ENCODE data around the gene THBS2. TPM values are rescaled to one million over a fixed set of nuclear protein-coding genes. Genes with fewer than 3 reads are reported as not detected.
A peak's percentile ranks its signal among the peaks of the same experiment; 100 is the strongest.

Gene THBS2
- total and polyA plus RNA-seq, 2 of the 8 experiments (the other 6 are each of a cell fraction or from before 2014, with no cell fraction given): 11.0 to 22.5 TPM

DNA sequence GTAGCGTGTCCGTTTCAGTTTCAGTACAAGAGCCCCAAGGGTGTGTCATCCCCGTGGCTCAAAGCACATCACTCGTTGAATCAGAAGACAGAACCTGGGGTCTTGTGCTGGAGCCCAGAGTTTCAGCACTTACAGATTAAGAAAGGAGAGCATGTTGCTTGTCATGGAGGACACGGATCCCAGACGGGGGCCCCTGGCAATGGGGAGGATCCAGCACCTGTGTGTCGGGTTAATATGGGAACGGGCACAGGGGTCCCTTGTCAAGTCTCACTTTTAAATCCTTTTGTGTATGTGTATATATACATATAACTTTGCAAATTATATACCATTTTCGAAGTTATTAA is 23.4 kb downstream of the THBS2 start:
- Histone ChIP-seq H3K56ac (replicated peaks; ENCODE audit: insufficient read length, low read depth, low read length) (no peak overlapping the region), H3K79me2 (ENCODE audit: control insufficient read depth in 1 of 2, insufficient read depth in 2 of 2, low read length in 2 of 2) (no peaks in the 10 kb centered on the region), H3K14ac (ENCODE audit: insufficient read length) (no peak overlapping the region), H2BK5ac (ENCODE audit: low read depth, low read length) (no peak overlapping the region), H3K4me3 (ENCODE audit: extremely low read depth in 1 of 4, insufficient read depth in 2 of 4, low read depth in 3 of 4, low read length in 4 of 4) (no peak overlapping the region), H3K4me2 (ENCODE audit: insufficient read depth in 1 of 2, low read depth in 2 of 2, low read length in 2 of 2) (no peak overlapping the region), H3K36me3 (ENCODE audit: control insufficient read depth in 2 of 4, insufficient read depth in 4 of 4, low read length in 3 of 4) (peaks cover 0 to 25% (median 2%) of the 10 kb centered on the region in 4 experiments; a peak in 5 of 8 replicates), H3K27me3 (replicated peaks in 1 of 4; ENCODE audit: control insufficient read depth in 3 of 4, extremely low read depth in 1 of 4, insufficient read depth in 3 of 4, low read length in 3 of 4) (no peaks in the 10 kb centered on the region), H2BK12ac (ENCODE audit: low read depth, low read length) (no peak overlapping the region), H3K9ac (replicated peaks in 1 of 4; ENCODE audit: extremely low read depth in 1 of 4, low read depth in 3 of 4, low read length in 3 of 4) (no peak overlapping the region), H3K79me1 (ENCODE audit: low read depth, low read length) (no peaks in the 10 kb centered on the region), H3K27ac (ENCODE audit: low read depth, low read length) (no peak overlapping the region), H2BK20ac (ENCODE audit: low read length) (no peak overlapping the region), H2BK15ac (ENCODE audit: low read length) (no peak overlapping the region), H4K5ac (ENCODE audit: insufficient read length, low read depth, low read length) (no peak overlapping the region), H2BK120ac (replicated peaks; ENCODE audit: low read depth, low read length) (no peak overlapping the region), H3K4ac (replicated peaks; ENCODE audit: insufficient read length, low read depth, low read length) (no peak overlapping the region), H4K91ac (replicated peaks; ENCODE audit: insufficient read length, low read length) (no peak overlapping the region), H3K4me1 (replicated peaks in 1 of 4; ENCODE audit: control insufficient read depth in 3 of 4, insufficient read depth in 4 of 4, low read length in 3 of 4) (no peaks in the 10 kb centered on the region), H3K9me3 (ENCODE audit: insufficient read depth in 2 of 2, low read depth in 1 of 2, low read length in 1 of 2) (no peaks in the 10 kb centered on the region), H4K20me1 (replicated peaks in 1 of 2; ENCODE audit: control insufficient read depth in 1 of 2, insufficient read depth in 2 of 2, low read length in 2 of 2) (peaks cover 0 to 3% of the 10 kb centered on the region in 2 experiments), H4K8ac (ENCODE audit: extremely low read depth, insufficient read depth, low read length) (no peak overlapping the region; the same call in 1 of the 2 replicates), H2AK5ac (ENCODE audit: low read depth, low read length) (no peak overlapping the region), H2AFZ (ENCODE audit: low read length) (no peak overlapping the region), H3K18ac (ENCODE audit: extremely low read depth, low read length) (no peak overlapping the region), H3K23ac (ENCODE audit: insufficient read length) (no peak overlapping the region), H3K23me2 (ENCODE audit: low read depth, low read length) (peaks cover 8% of the 10 kb centered on the region; the same call in 1 of the 2 replicates)
- no peak for FAIRE-seq
- ChIA-PET POLR2A (ENCODE audit: partially characterized antibody) (interaction anchor here (0.8 kb wide), 1 partner anchor 30 kb away, joined by 3 read pairs; no protein-coding TSS in a partner anchor), CTCF (ENCODE audit: partially characterized antibody) (interaction anchor here (1.0 kb wide), 1 partner anchor 92 kb away, joined by 3 read pairs; no protein-coding TSS in a partner anchor)
- WGBS, 2 experiments (ENCODE audit: extremely low coverage in 1 of 2, insufficient coverage in 1 of 2, insufficient read length in 1 of 2, insufficient replicate concordance in 2 of 2, low coverage in 1 of 2, low lambda C conversion rate in 2 of 2, missing lambda C conversion rate in 1 of 2): 93% methylated on average over 9 of the region's 9 CpGs; no CpG with 5 or more reads in 1 of the 2 experiments
- peak in 1 of 2 experiments; percentile 14 for DNase-seq (ENCODE audit: low read depth in 1 of 2, low spot score in 2 of 2)
- TF ChIP-seq KDM1A (IDR thresholded peaks at IDR 0.05; ENCODE audit: borderline replicate concordance, low read length) (no peak), SIRT6 (IDR thresholded peaks at IDR 0.05; ENCODE audit: low read length) (no peak), CHD2 (IDR thresholded peaks at IDR 0.05; ENCODE audit: low read length) (no peak), RXRA (IDR thresholded peaks at IDR 0.05; ENCODE audit: insufficient read depth, low read depth, low read length) (no peak), SP1 (IDR thresholded peaks at IDR 0.05; ENCODE audit: low read depth, low read length) (no peak), POLR2AphosphoS5 (IDR thresholded peaks at IDR 0.05; ENCODE audit: low read depth, low read length) (no peak), GTF2F1 (IDR thresholded peaks at IDR 0.05; ENCODE audit: borderline replicate concordance, low read depth, low read length) (no peak), CBX8 (IDR thresholded peaks at IDR 0.05; ENCODE audit: borderline replicate concordance, low read depth, low read length) (no peak), SRF (IDR thresholded peaks at IDR 0.05; ENCODE audit: low read depth, low read length) (no peak), TBP (IDR thresholded peaks at IDR 0.05; ENCODE audit: low read depth, low read length) (no peak), RNF2 (IDR thresholded peaks at IDR 0.05; ENCODE audit: borderline replicate concordance, low read depth, low read length, missing control alignments, poor library complexity, severe bottlenecking) (no peak), CBX5 (IDR thresholded peaks at IDR 0.05; ENCODE audit: low read depth, low read length) (no peak), JUN (IDR thresholded peaks at IDR 0.05; ENCODE audit: low read depth, low read length) (no peak), SIN3A (conservative IDR thresholded peaks at IDR 0.05 in 1 of 2, IDR thresholded peaks at IDR 0.05 in 1 of 2; ENCODE audit: low read depth in 1 of 2, low read length in 2 of 2) (no peak), RFX5 (IDR thresholded peaks at IDR 0.05; ENCODE audit: borderline replicate concordance, low read depth, low read length) (no peak)

Data from H1 (cell line).